ENCODE measurements around the gene LRP10. TPM values are rescaled to one million over a fixed set of nuclear protein-coding genes. Genes with fewer than 3 reads are reported as not detected.
A peak's percentile ranks its signal among the peaks of the same experiment; 100 is the strongest.

The LRP10 gene
- total and polyA plus RNA-seq, 2 of the 4 experiments (the other 2 are of a cell fraction) = 25.1 to 118 TPM

DNA sequence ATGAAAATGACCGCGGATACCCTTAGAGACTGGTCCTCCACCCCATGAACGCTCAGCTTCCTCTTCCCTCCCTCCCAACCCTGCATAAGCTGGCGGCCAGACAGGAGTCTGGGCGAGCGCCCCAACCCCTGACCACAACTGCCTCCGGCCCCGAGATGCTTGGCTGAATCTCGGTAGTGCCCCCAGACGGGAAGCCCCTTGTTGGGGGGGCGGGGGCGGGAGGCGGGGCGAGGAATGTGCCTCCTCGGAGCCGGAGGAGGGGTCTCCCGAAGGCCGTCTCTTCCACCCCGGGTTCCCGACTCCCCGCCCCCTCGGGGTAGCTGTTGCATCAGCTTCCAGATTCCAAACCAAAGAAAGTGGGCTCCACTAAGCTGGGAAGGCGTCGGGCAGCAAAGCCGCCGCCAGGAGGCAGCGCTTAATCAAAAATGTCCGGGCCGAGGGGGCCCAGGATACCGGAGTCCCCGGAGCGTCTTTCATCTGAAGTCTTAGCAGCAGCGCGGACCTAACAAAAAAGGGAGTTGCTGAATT is 48.9 kb upstream of the LRP10 start:
- POLR2A ChIA-PET (ENCODE audit: unreplicated experiment) = interaction anchor here (0.9 to 1.0 kb wide), 3 partner anchors 15 to 28 kb away, joined by 3 to 5 read pairs (median 3); no protein-coding TSS in a partner anchor
- Histone ChIP-seq H3K14ac (replicated peaks; ENCODE audit: low read depth, low read length) (peak overlapping the region; percentile 59; the same call in 1 of the 2 replicates), H3K18ac (ENCODE audit: low read depth, low read length) (peak overlapping the region; percentile 73), H2BK5ac (ENCODE audit: low read depth, low read length, poor library complexity, severe bottlenecking) (peak overlapping the region; percentile 59), H3K27ac (ENCODE audit: insufficient read depth, low read length) (peak overlapping the region; percentile 76), H2AK9ac (replicated peaks; ENCODE audit: low read depth, low read length, poor library complexity) (peak overlapping the region; percentile 90), H2AK5ac (ENCODE audit: low read depth, low read length) (peak overlapping the region; percentile 94), H3K56ac (ENCODE audit: extremely low read depth, insufficient read depth, low read length) (peak overlapping the region; percentile 66), H3K79me1 (ENCODE audit: low read depth in 1 of 2, low read length in 2 of 2) (peaks cover 0 to 11% of the 10 kb centered on the region in 2 experiments; a peak in 1 of 4 replicates), H3K9me3 (ENCODE audit: control insufficient read depth, insufficient read depth, low read length) (no peaks in the 10 kb centered on the region), H4K8ac (ENCODE audit: low read depth in 2 of 2, low read length in 2 of 2) (peak overlapping the region; percentile 80 to 94), H3K9me1 (ENCODE audit: insufficient read depth, low read length) (peaks cover 12% of the 10 kb centered on the region), H2BK15ac (ENCODE audit: low read depth, low read length) (peak overlapping the region; percentile 84; the same call in 2 of the 3 replicates), H2BK20ac (ENCODE audit: low read depth, low read length) (peak overlapping the region; percentile 60), H2BK120ac (ENCODE audit: low read depth, low read length) (peak overlapping the region; percentile 81), H3K9ac (ENCODE audit: low read depth, low read length) (peak overlapping the region; percentile 64), H3K36me3 (ENCODE audit: control insufficient read depth, insufficient read depth, low read length) (no peaks in the 10 kb centered on the region), H3K23ac (ENCODE audit: low read depth, low read length) (peak overlapping the region; percentile 33), H4K20me1 (ENCODE audit: insufficient read depth, low read length) (no peaks in the 10 kb centered on the region), H3K4me1 (ENCODE audit: control insufficient read depth, insufficient read depth, low read length) (peaks cover 30% of the 10 kb centered on the region), H4K91ac (ENCODE audit: insufficient read depth, low read depth, low read length) (peak overlapping the region; percentile 88), H3K4me2 (ENCODE audit: low read depth, low read length) (peak overlapping the region; percentile 87), H2AFZ (replicated peaks; ENCODE audit: low read length, poor library complexity) (peak overlapping the region; percentile 90), H4K5ac (ENCODE audit: low read depth, low read length) (peak overlapping the region; percentile 38), H3K4me3 (ENCODE audit: insufficient read depth, low read depth, low read length) (peak overlapping the region; percentile 12; the same call in 1 of the 2 replicates), H3K4ac (ENCODE audit: low read depth, low read length) (peak overlapping the region; percentile 93), H3K27me3 (ENCODE audit: control insufficient read depth, insufficient read depth, low read length) (no peaks in the 10 kb centered on the region)
- dilution Hi-C loops (cut with HindIII; ENCODE audit: low sequenced_read_pairs, unreplicated experiment) (no loop called here), intact Hi-C loops (cut with micrococcal nuclease) (loop anchor here (1.0 to 5.0 kb wide), 5 partner anchors 31 to 265 kb away; partner anchors contain the start of gene AJUBA), in situ Hi-C loops (cut with MboI; ENCODE audit: low sequenced_read_pairs) (no loop called here)
- WGBS, 2 experiments (ENCODE audit: extremely low coverage in 2 of 2, insufficient read length in 1 of 2) = no CpG with 5 or more reads among the region's 34 CpGs
- DNase-seq (peak; percentile 86), ATAC-seq (ENCODE audit: low read depth) (peak; percentile 73)
- BruUV-seq (replicated peaks) = no TSS peak
- CTCF ChIA-PET = interaction anchor here (0.8 to 3.5 kb wide), 12 partner anchors 12 to 266 kb away, joined by 3 to 60 read pairs (median 3); partner anchors contain the start of gene AJUBA
- TF ChIP-seq RCOR1 (IDR thresholded peaks at IDR 0.05; ENCODE audit: insufficient replicate concordance, low read length) = peak; percentile 15
- TF ChIP-seq NFE2L2 (IDR thresholded peaks at IDR 0.05; ENCODE audit: low read depth, low read length) = no peak
- TF ChIP-seq, protein P1, sequence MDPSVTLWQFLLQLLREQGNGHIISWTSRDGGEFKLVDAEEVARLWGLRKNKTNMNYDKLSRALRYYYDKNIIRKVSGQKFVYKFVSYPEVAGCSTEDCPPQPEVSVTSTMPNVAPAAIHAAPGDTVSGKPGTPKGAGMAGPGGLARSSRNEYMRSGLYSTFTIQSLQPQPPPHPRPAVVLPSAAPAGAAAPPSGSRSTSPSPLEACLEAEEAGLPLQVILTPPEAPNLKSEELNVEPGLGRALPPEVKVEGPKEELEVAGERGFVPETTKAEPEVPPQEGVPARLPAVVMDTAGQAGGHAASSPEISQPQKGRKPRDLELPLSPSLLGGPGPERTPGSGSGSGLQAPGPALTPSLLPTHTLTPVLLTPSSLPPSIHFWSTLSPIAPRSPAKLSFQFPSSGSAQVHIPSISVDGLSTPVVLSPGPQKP (IDR thresholded peaks at IDR 0.05; ENCODE audit: borderline replicate concordance, low read depth, low read length) = no peak
- no peak for TF ChIP-seq BHLHE40 (IDR thresholded peaks at IDR 0.05; ENCODE audit: low read depth, low read length)
- TF ChIP-seq MAZ (IDR thresholded peaks at IDR 0.05; ENCODE audit: borderline replicate concordance, low read depth, low read length) = peak; percentile 85
- TF ChIP-seq, protein P2, sequence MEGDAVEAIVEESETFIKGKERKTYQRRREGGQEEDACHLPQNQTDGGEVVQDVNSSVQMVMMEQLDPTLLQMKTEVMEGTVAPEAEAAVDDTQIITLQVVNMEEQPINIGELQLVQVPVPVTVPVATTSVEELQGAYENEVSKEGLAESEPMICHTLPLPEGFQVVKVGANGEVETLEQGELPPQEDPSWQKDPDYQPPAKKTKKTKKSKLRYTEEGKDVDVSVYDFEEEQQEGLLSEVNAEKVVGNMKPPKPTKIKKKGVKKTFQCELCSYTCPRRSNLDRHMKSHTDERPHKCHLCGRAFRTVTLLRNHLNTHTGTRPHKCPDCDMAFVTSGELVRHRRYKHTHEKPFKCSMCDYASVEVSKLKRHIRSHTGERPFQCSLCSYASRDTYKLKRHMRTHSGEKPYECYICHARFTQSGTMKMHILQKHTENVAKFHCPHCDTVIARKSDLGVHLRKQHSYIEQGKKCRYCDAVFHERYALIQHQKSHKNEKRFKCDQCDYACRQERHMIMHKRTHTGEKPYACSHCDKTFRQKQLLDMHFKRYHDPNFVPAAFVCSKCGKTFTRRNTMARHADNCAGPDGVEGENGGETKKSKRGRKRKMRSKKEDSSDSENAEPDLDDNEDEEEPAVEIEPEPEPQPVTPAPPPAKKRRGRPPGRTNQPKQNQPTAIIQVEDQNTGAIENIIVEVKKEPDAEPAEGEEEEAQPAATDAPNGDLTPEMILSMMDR (conservative IDR thresholded peaks at IDR 0.05; ENCODE audit: low read depth, low read length) = peak; percentile 94
- TF ChIP-seq SMC3 (IDR thresholded peaks at IDR 0.05; ENCODE audit: low read depth, low read length) = peak; percentile 93
- no peak for TF ChIP-seq MXI1 (IDR thresholded peaks at IDR 0.05; ENCODE audit: borderline replicate concordance, low read depth, low read length)
- no peak for TF ChIP-seq RFX5 (IDR thresholded peaks at IDR 0.05; ENCODE audit: low read depth, low read length)
- no peak for TF ChIP-seq CHD1 (IDR thresholded peaks at IDR 0.05; ENCODE audit: low read depth, low read length)
- TF ChIP-seq, protein P3, sequence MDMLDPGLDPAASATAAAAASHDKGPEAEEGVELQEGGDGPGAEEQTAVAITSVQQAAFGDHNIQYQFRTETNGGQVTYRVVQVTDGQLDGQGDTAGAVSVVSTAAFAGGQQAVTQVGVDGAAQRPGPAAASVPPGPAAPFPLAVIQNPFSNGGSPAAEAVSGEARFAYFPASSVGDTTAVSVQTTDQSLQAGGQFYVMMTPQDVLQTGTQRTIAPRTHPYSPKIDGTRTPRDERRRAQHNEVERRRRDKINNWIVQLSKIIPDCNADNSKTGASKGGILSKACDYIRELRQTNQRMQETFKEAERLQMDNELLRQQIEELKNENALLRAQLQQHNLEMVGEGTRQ (IDR thresholded peaks at IDR 0.05; ENCODE audit: low read depth, low read length) = no peak
- no peak for TF ChIP-seq FOS (IDR thresholded peaks at IDR 0.05; ENCODE audit: low read depth, low read length)
- TF ChIP-seq MAFK (IDR thresholded peaks at IDR 0.05; ENCODE audit: low read depth, low read length) = no peak
- TF ChIP-seq RAD21 (IDR thresholded peaks at IDR 0.05; ENCODE audit: low read length) = peak; percentile 90
- peak; percentile 34; the same call in 1 of the 2 replicates for TF ChIP-seq POLR2A (IDR thresholded peaks at IDR 0.05; ENCODE audit: low read depth, low read length)
